SK-N-SH (cell line): ENCODE results near the gene ASXL3. TPM values are rescaled to one million over a fixed set of nuclear protein-coding genes. Genes with fewer than 3 reads are reported as not detected.

Experiments
- CTCF ChIA-PET: fragments of 300-600, 350-600 bp; formaldehyde crosslinking; extraction: SDS; loops from one replicate; lab custom pipeline; 2021; lab: Yijun Ruan, JAX
- POLR2A ChIA-PET: fragments of 350-600 bp; sonication (Branson Sonifier 250); formaldehyde crosslinking; extraction: SDS; loops from one replicate; lab custom pipeline; 2020; ENCODE audit warnings: antibody characterized with exemption, inconsistent platforms; lab: Yijun Ruan, JAX
- DNase-seq: peaks from one replicate; pipeline ENCODE4 v3.0.0; 2012
- H2AFZ ChIP-seq: fragments of 200-600 bp; sonication (generic); 2 replicates; pipeline ENCODE4 v1.8.1; 2016; ENCODE audit warnings: antibody characterized with exemption, mild to moderate bottlenecking, low read depth
- H3F3A ChIP-seq: fragments of 200-600 bp; sonication (generic); replicated peaks from 2 replicates; pipeline ENCODE3; 2016; ENCODE audit warnings: antibody characterized with exemption, mild to moderate bottlenecking; ENCODE audit not compliant: insufficient read depth
- H3K27ac ChIP-seq, 2 experiments: fragments of 200-500 bp in 1 of 2; fragments of 200-600 bp in 1 of 2; sonication (Bioruptor generic) in 1 of 2; sonication (generic), shearing (Covaris generic) in 1 of 2; 2 replicates each; pipeline versions ENCODE4 v1.5.1 to v1.6.1; 2014 to 2016; ENCODE audit warnings: low read depth in 2 of 2, inconsistent platforms in 1 of 2, low read length in 1 of 2, mild to moderate bottlenecking in 1 of 2, mixed read lengths in 1 of 2
- H3K27me3 ChIP-seq: fragments of 200-600 bp; sonication (generic), shearing (Covaris generic); 2 replicates; pipeline ENCODE4 v1.6.1; 2016; ENCODE audit warnings: mixed run types; ENCODE audit not compliant: insufficient read depth
- H3K36me3 ChIP-seq, 2 experiments: fragments of 200-500 bp in 1 of 2; fragments of 200-600 bp in 1 of 2; sonication (Bioruptor generic) in 1 of 2; sonication (generic) in 1 of 2; replicated peaks in 1 of 2; 2 replicates each; pipeline versions ENCODE3 to v1.5.1; 2014 to 2016; ENCODE audit warnings: low read length in 1 of 2, mild to moderate bottlenecking in 1 of 2; ENCODE audit not compliant: insufficient read depth in 2 of 2, control insufficient read depth in 1 of 2
- H3K4me1 ChIP-seq, 2 experiments: fragments of 200-500 bp in 1 of 2; fragments of 200-600 bp in 1 of 2; sonication (Bioruptor generic) in 1 of 2; sonication (generic), shearing (Covaris generic) in 1 of 2; 2 replicates each; pipeline versions ENCODE4 v1.5.1 to v1.6.1; 2014 to 2016; ENCODE audit warnings: low read depth in 1 of 2, low read length in 1 of 2, mixed run types in 1 of 2; ENCODE audit not compliant: insufficient read depth in 2 of 2, control insufficient read depth in 1 of 2
- H3K4me2 ChIP-seq: fragments of 200-600 bp; sonication (generic), shearing (Covaris generic); 2 replicates; pipeline ENCODE4 v1.6.1; 2017; ENCODE audit warnings: mixed run types
- H3K4me3 ChIP-seq, 2 experiments: fragments of 200-500 bp in 1 of 2; fragments of 200-600 bp in 1 of 2; sonication (Bioruptor generic) in 1 of 2; sonication (generic), shearing (Covaris generic) in 1 of 2; 2 replicates each; pipeline versions ENCODE4 v1.5.1 to v1.8.1; 2014 to 2016; ENCODE audit warnings: low read depth in 2 of 2, inconsistent platforms in 1 of 2, low read length in 1 of 2, mild to moderate bottlenecking in 1 of 2, mixed read lengths in 1 of 2, moderate library complexity in 1 of 2
- H3K79me2 ChIP-seq: fragments of 200-600 bp; sonication (generic); 2 replicates; pipeline ENCODE4 v1.8.1; 2017; ENCODE audit warnings: mild to moderate bottlenecking; ENCODE audit not compliant: insufficient read depth
- H3K9ac ChIP-seq: fragments of 200-600 bp; sonication (generic); 2 replicates; pipeline ENCODE4 v1.6.1; 2017; ENCODE audit warnings: mixed run types
- H3K9me2 ChIP-seq: fragments of 200-600 bp; sonication (generic); 2 replicates; pipeline ENCODE4 v1.6.1; 2017; ENCODE audit warnings: mixed run types
- H3K9me3 ChIP-seq: fragments of 200-600 bp; sonication (generic); 2 replicates; pipeline ENCODE4 v1.6.1; 2017; ENCODE audit warnings: mixed run types, mild to moderate bottlenecking, moderate library complexity
- H4K20me1 ChIP-seq: fragments of 200-600 bp; sonication (generic); 2 replicates; pipeline ENCODE4 v1.6.1; 2017; ENCODE audit warnings: mild to moderate bottlenecking, mixed run types; ENCODE audit not compliant: insufficient read depth
- EP300 ChIP-seq, 2 experiments: IDR thresholded peaks; 2 replicates each; pipeline versions ENCODE4 v1.4.0 to v1.6.1; 2012; ENCODE audit warnings: borderline replicate concordance in 1 of 2, low read depth in 1 of 2, low read length in 1 of 2
- EZH2phosphoT487 ChIP-seq: fragments of 200-600 bp; sonication (generic); IDR thresholded peaks from 2 replicates; pipeline ENCODE4 v1.6.1; 2017; ENCODE audit warnings: low read depth, mixed run types, mild to moderate bottlenecking, antibody characterized with exemption, moderate library complexity, borderline replicate concordance
- FOSL2 ChIP-seq: IDR thresholded peaks from 2 replicates; pipeline ENCODE4 v1.4.0; 2012; ENCODE audit warnings: low read depth, mild to moderate bottlenecking, moderate library complexity, borderline replicate concordance
- FOXJ3 ChIP-seq: sonication (generic); formaldehyde crosslinking; IDR thresholded peaks from 2 replicates; pipeline ENCODE4 v1.5.1; 2020; ENCODE audit warnings: mild to moderate bottlenecking, missing genetic modification reagents
- MEF2A ChIP-seq: IDR thresholded peaks from 2 replicates; pipeline ENCODE4 v1.4.0; 2012; ENCODE audit warnings: low read depth, borderline replicate concordance
- MXI1 ChIP-seq: IDR thresholded peaks from 2 replicates; pipeline ENCODE4 v1.6.1; 2012; ENCODE audit warnings: mild to moderate bottlenecking, low read depth, low read length, improper control_type of control experiment
- NFIC ChIP-seq: IDR thresholded peaks from 2 replicates; pipeline ENCODE4 v1.4.0; 2012; ENCODE audit warnings: borderline replicate concordance
- POLR2AphosphoS5 ChIP-seq: IDR thresholded peaks from 2 replicates; pipeline ENCODE4 v1.6.1; 2012; ENCODE audit warnings: low read depth, low read length
- REST ChIP-seq: IDR thresholded peaks from 2 replicates; pipeline ENCODE4 v1.6.1; 2012; ENCODE audit warnings: mild to moderate bottlenecking, low read depth, low read length, moderate library complexity
- RXRA ChIP-seq: IDR thresholded peaks from 2 replicates; pipeline ENCODE4 v1.4.0; 2012; ENCODE audit warnings: low read depth, mild to moderate bottlenecking, borderline replicate concordance
- SIN3A ChIP-seq: IDR thresholded peaks from 2 replicates; pipeline ENCODE4 v1.6.1; 2012; ENCODE audit warnings: low read depth, mild to moderate bottlenecking, low read length, moderate library complexity, borderline replicate concordance
- TAF1 ChIP-seq: IDR thresholded peaks from 2 replicates; pipeline ENCODE4 v1.6.1; 2012; ENCODE audit warnings: low read depth, mild to moderate bottlenecking, low read length, moderate library complexity, borderline replicate concordance
- USF2 ChIP-seq: fragments of 150-350 bp; IDR thresholded peaks from 2 replicates; pipeline ENCODE4 v1.6.1; 2017; ENCODE audit warnings: antibody characterized with exemption, low read length, low read depth, borderline replicate concordance
- YY1 ChIP-seq: IDR thresholded peaks from 2 replicates; pipeline ENCODE4 v1.4.0; 2012; ENCODE audit warnings: low read depth, mild to moderate bottlenecking
- ZBTB33 ChIP-seq: IDR thresholded peaks from 2 replicates; pipeline ENCODE4 v1.4.0; 2012; ENCODE audit warnings: low read depth, borderline replicate concordance
- WGBS: methylation state at CpG from one replicate; pipeline ENCODE4 v1.1.6; 2017; ENCODE audit warnings: low lambda C conversion rate; 5-methylcytosine and 5-hydroxymethylcytosine counted together
- polyA plus RNA-seq, 3 experiments: library from polyadenylated mRNA; depleted of rRNA; stranded (reverse); fragments of >200 nt; gene quantifications; 2 replicates each; pipeline ENCODE4 v1.2.3, GENCODE V29; 2012

The ASXL3 gene
- polyA plus RNA-seq, 1 of the 3 experiments (the other 2 are of a cell fraction), result not detected

- no peak overlapping the region for H3K27ac ChIP-seq
- no peaks in the 10 kb centered on the region; a peak in 1 of 4 replicates for H3K4me1 ChIP-seq
- no peaks in the 10 kb centered on the region for H3K27me3 ChIP-seq
- H3F3A ChIP-seq, result no peaks in the 10 kb centered on the region
- no peak overlapping the region for H3K4me3 ChIP-seq
- POLR2A ChIA-PET, result no interaction called here
- H3K9me3 ChIP-seq, result no peaks in the 10 kb centered on the region
- H3K4me2 ChIP-seq, result no peak overlapping the region
- H4K20me1 ChIP-seq, result no peaks in the 10 kb centered on the region
- 53% methylated on average over 3 of the region's 3 CpGs for WGBS
- no peak for TF ChIP-seq EP300 (IDR thresholded peaks at IDR 0.05; ENCODE audit: borderline replicate concordance in 1 of 2, low read depth in 1 of 2, low read length in 1 of 2)
- no peak for TF ChIP-seq POLR2AphosphoS5
- no peak for TF ChIP-seq TAF1
- no peak for TF ChIP-seq FOSL2
- no peak for TF ChIP-seq USF2
- TF ChIP-seq REST, result no peak
- no peak for TF ChIP-seq YY1
- no peak for TF ChIP-seq MXI1
- H3K79me2 ChIP-seq, result no peaks in the 10 kb centered on the region
- H2AFZ ChIP-seq, result no peak overlapping the region
- no peaks in the 10 kb centered on the region for H3K36me3 ChIP-seq
- CTCF ChIA-PET, result interaction anchor here (0.6 to 1.0 kb wide), 2 partner anchors 354 to 820 kb away, joined by 3 read pairs; no protein-coding TSS in a partner anchor
- no peak for DNase-seq
- H3K9me2 ChIP-seq, result no peaks in the 10 kb centered on the region
- no peak overlapping the region for H3K9ac ChIP-seq
These were observed 7.4 kb downstream of the ASXL3 start for GRCh38 chr18:33585431-33585775.

- no peaks in the 10 kb centered on the region for H3K9me3 ChIP-seq
- no peak overlapping the region for H2AFZ ChIP-seq
- no peaks in the 10 kb centered on the region for H3K36me3 ChIP-seq
- H3K4me2 ChIP-seq, result no peak overlapping the region
- H3K9ac ChIP-seq, result no peak overlapping the region
- H3K27me3 ChIP-seq, result peaks cover 3% of the 10 kb centered on the region; the same call in 1 of the 2 replicates
- POLR2A ChIA-PET, result no interaction called here
- H3K4me3 ChIP-seq, result no peak overlapping the region
- H3K9me2 ChIP-seq, result no peaks in the 10 kb centered on the region
- no peaks in the 10 kb centered on the region for H4K20me1 ChIP-seq
- no peak for DNase-seq
- no peaks in the 10 kb centered on the region for H3F3A ChIP-seq
- no peaks in the 10 kb centered on the region for H3K79me2 ChIP-seq
- peaks cover 0 to 2% of the 10 kb centered on the region in 2 experiments; a peak in 1 of 4 replicates for H3K4me1 ChIP-seq
- 23% methylated on average over 2 of the region's 2 CpGs for WGBS
- H3K27ac ChIP-seq, result no peak overlapping the region
- CTCF ChIA-PET, result no interaction called here
- TF ChIP-seq SIN3A, result no peak
- TF ChIP-seq MXI1, result no peak
- TF ChIP-seq POLR2AphosphoS5, result no peak
- no peak for TF ChIP-seq EZH2phosphoT487
- no peak for TF ChIP-seq FOXJ3
- TF ChIP-seq MEF2A, result no peak
- no peak for TF ChIP-seq USF2
- TF ChIP-seq RXRA, result no peak
- TF ChIP-seq NFIC, result no peak
- no peak for TF ChIP-seq TAF1
- no peak for TF ChIP-seq ZBTB33
These were observed 10.3 kb downstream of the ASXL3 start for GRCh38 chr18:33588361-33588760.
